HG03064 (cell line): ENCODE results near the gene FXN.
"Not testable (repeated sequence)": the region's sequence is repeated elsewhere in the genome, so short reads cannot be mapped to it uniquely, and the experiment has no call there.

Experiments
- ATAC-seq: cut with Tn5 transposase; IDR thresholded peaks from one replicate; pipeline ENCODE4 v1.9.1; 2021; ENCODE audit warnings: low read depth; ENCODE audit not compliant: unreplicated experiment

FXN gene

GRCh38 chr9:69020301-69021145 is 15.0 kb upstream of the FXN start:
- no peak for ATAC-seq

- no peak for ATAC-seq
Observed at GRCh38 chr9:69023650-69024049, 11.9 kb upstream of the FXN start.

- ATAC-seq = no peak
Observed at GRCh38 chr9:69027355-69028097, 8.0 kb upstream of the FXN start.

- ATAC-seq = no peak
Observed at GRCh38 chr9:69028754-69029153, 6.8 kb upstream of the FXN start.

- no peak for ATAC-seq
Observed at GRCh38 chr9:69029535-69029934, 6.0 kb upstream of the FXN start.

- ATAC-seq = no peak
Observed at GRCh38 chr9:69030851-69031645, 4.5 kb upstream of the FXN start.

- no peak for ATAC-seq
Observed at GRCh38 chr9:69034071-69034470, 1.5 kb upstream of the FXN start.

- ATAC-seq = peak; percentile 6
Observed at GRCh38 chr9:69036309-69036708, 757 bp downstream of the FXN start.

- ATAC-seq = no peak
Observed at GRCh38 chr9:69036799-69037198, 1.2 kb downstream of the FXN start.

GRCh38 chr9:69040646-69041045 is 5.1 kb downstream of the FXN start:
- ATAC-seq = no peak

GRCh38 chr9:69044240-69045219 is 9.0 kb downstream of the FXN start:
- no peak for ATAC-seq

GRCh38 chr9:69045821-69046220 is 10.3 kb downstream of the FXN start:
- no peak for ATAC-seq

GRCh38 chr9:69046723-69047122 is 11.2 kb downstream of the FXN start:
- ATAC-seq = no peak

- ATAC-seq = no peak
Observed at GRCh38 chr9:69047371-69047770, 11.8 kb downstream of the FXN start.

- ATAC-seq = no peak
Observed at GRCh38 chr9:69049094-69049493, 13.5 kb downstream of the FXN start.

- ATAC-seq = not testable (repeated sequence)
Observed at GRCh38 chr9:69050936-69051335, 15.4 kb downstream of the FXN start.

GRCh38 chr9:69054989-69055388 is 19.4 kb downstream of the FXN start:
- no peak for ATAC-seq

- no peak for ATAC-seq
Observed at GRCh38 chr9:69056191-69056815, 20.8 kb downstream of the FXN start.

- no peak for ATAC-seq
Observed at GRCh38 chr9:69058101-69058500, 22.5 kb downstream of the FXN start.
